ENCODE results near the gene ZMAT5.
A peak's percentile ranks its signal among the peaks of the same experiment; 100 is the strongest.

Gene ZMAT5

GRCh38 chr22:29766632-29767170 lies at the start of gene ZMAT5:
TSS of gene ZMAT5 (minus strand) at chr22:29767007. CDS start at chr22:29748544, 18,463 bp downstream.
- peak; percentile 92 for DNase-seq

- no peak for DNase-seq
These were observed 49.7 kb upstream of the ZMAT5 start for GRCh38 chr22:29816539-29816938.

- DNase-seq, result no peak
These were observed 49.3 kb upstream of the ZMAT5 start for GRCh38 chr22:29816128-29816527.

GRCh38 chr22:29815580-29815979 lies 48.8 kb upstream of the ZMAT5 start:
- no peak for DNase-seq

GRCh38 chr22:29814003-29814402 lies 47.2 kb upstream of the ZMAT5 start:
- DNase-seq, result no peak

- DNase-seq, result no peak
These were observed 46.8 kb upstream of the ZMAT5 start for GRCh38 chr22:29813563-29813962.

GRCh38 chr22:29813126-29813525 lies 46.3 kb upstream of the ZMAT5 start:
- DNase-seq, result no peak

- no peak for DNase-seq
These were observed 44.6 kb upstream of the ZMAT5 start for GRCh38 chr22:29811377-29811776.

GRCh38 chr22:29810216-29810615 lies 43.4 kb upstream of the ZMAT5 start:
- DNase-seq, result no peak

- no peak for DNase-seq
These were observed 39.4 kb upstream of the ZMAT5 start for GRCh38 chr22:29806196-29806595.

GRCh38 chr22:29804985-29805384 lies 38.2 kb upstream of the ZMAT5 start:
- DNase-seq, result no peak

GRCh38 chr22:29803190-29803589 lies 36.4 kb upstream of the ZMAT5 start:
- DNase-seq, result no peak

- DNase-seq, result no peak
These were observed 35.0 kb upstream of the ZMAT5 start for GRCh38 chr22:29801796-29802195.

GRCh38 chr22:29801153-29801552 lies 34.3 kb upstream of the ZMAT5 start:
- DNase-seq, result no peak

GRCh38 chr22:29799217-29799680 lies 32.4 kb upstream of the ZMAT5 start:
- no peak for DNase-seq

- DNase-seq, result no peak
These were observed 32.0 kb upstream of the ZMAT5 start for GRCh38 chr22:29798801-29799200.

- DNase-seq, result no peak
These were observed 31.5 kb upstream of the ZMAT5 start for GRCh38 chr22:29798318-29798717.

- DNase-seq, result no peak
These were observed 30.5 kb upstream of the ZMAT5 start for GRCh38 chr22:29797351-29797750.

- DNase-seq, result no peak
These were observed 28.9 kb upstream of the ZMAT5 start for GRCh38 chr22:29795663-29796062.

GRCh38 chr22:29793396-29793795 lies 26.6 kb upstream of the ZMAT5 start:
- no peak for DNase-seq

- no peak for DNase-seq
These were observed 23.3 kb upstream of the ZMAT5 start for GRCh38 chr22:29790061-29790460.

GRCh38 chr22:29788339-29789279 lies 21.8 kb upstream of the ZMAT5 start:
- DNase-seq, result no peak

- DNase-seq, result no peak
These were observed 20.7 kb upstream of the ZMAT5 start for GRCh38 chr22:29787371-29787980.

- DNase-seq, result no peak
These were observed 19.2 kb upstream of the ZMAT5 start for GRCh38 chr22:29786031-29786430.
